Activated T-cell treated with anti-CD3 and anti-CD28 coated beads for 24 hours (primary cell): Measurements from ENCODE around the gene FSCN2.
A peak's percentile ranks its signal among the peaks of the same experiment; 100 is the strongest.

Experiments used
- DNase-seq: peaks from one replicate; pipeline ENCODE4 v3.0.0-alpha.2; 2020; ENCODE audit warnings: low read depth

Gene FSCN2

DNA sequence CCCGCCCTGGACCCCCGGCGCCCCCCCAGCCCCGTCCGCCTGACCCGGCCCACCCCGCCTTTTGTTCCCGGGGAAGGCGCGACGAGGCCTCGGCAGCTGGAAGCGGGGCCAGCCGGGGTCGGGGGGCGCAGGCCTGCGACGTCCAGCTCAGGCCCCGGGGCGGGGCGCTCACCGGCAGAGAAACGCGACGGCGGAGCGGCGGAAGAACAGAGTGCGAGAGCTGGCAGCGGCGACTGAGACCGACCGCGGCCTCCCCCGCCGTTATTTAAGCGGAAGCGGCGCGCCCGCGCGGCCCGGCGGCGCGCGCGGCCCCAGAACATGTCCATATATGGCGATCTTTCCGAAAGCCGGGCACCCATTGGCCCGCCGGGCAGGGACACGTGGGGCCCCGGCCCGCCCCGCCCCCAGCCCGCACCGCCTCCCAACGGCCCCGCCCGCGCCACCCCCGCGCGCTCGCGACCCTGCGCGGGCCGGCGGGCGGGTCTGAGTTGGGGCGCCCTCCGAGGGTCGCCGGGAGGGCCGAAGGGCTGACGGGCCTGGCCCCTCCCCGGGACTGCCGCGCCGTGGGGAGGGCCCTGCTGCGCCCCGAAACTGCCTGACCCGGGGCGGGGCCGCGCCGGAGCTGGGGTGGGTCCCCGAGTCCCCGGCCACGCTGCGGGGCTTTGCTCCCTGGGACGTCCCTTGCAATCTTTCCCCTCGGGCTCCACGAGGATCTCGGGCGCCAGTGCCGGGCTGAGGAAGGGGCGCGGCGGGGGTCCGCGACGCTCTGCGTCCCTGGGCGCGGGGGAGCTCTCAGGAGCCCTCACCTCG lies 15.4 kb upstream of the FSCN2 start, which contains the start of gene ACTG1:
Gene ACTG1 (minus strand): TSS at position 238 of the 810 bp plus-strand sequence. CDS start 445 bp downstream, outside the sequence.
- peak; percentile 86 for DNase-seq

DNA sequence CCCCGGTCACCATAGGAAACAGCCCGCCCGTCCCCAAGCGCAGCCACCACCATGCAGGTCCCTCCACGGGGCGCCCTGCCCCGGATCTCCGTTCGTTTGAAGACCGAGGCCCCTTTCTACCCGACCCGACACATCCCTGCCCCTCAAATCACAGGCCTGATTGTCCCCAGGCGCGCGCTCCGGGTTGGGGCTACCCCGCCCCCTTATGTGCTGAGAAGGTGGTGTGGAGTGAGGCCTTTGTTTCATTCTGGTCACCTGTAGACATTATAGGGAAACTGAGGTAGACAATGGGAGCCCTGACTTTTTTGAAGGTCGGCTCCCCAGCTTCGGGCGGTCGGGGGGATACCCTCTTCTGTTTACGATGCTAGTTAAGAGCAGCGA lies 14.8 kb upstream of the FSCN2 start:
- no peak for DNase-seq

GRCh38 chr17:81513753-81514488 lies 14.3 kb upstream of the FSCN2 start:
- no peak for DNase-seq

DNA sequence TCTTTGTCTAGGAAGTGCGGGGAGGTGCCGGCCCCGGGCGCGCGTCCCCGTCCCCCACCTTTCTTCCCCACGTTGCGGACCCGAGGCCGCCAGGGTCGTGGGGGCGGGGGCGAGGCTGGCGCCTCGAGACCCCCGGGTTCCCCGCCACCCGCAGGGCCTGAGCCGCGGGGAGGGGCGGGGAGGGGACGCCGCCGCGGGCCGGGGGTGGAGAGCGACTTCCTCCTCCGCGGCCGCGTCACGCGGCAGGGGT lies 13.8 kb upstream of the FSCN2 start:
- DNase-seq, result no peak

- DNase-seq, result peak; percentile 52
These were observed 13.2 kb upstream of the FSCN2 start for GRCh38 chr17:81514739-81515529.

GRCh38 chr17:81515530-81516041 lies 12.6 kb upstream of the FSCN2 start:
- no peak for DNase-seq

- no peak for DNase-seq
These were observed 11.7 kb upstream of the FSCN2 start for GRCh38 chr17:81516439-81516838.

DNA sequence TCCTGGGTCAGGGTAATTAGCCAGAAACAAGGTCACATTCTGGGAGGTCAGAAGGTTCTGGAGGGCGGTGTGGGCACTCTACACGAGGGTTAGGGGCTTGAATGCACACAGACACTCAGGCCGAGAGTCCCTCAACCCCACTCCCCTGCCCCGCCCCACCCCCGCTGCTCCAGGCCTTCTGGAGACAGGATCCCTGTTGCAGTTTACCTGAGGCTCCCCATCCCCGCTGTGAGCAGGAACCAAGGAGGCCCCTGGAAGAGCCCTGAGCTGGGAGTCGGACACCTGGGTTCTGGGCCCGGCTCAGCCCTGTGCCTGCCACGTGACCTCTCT lies 11.2 kb upstream of the FSCN2 start:
- no peak for DNase-seq

- no peak for DNase-seq
These were observed 10.7 kb upstream of the FSCN2 start for GRCh38 chr17:81517339-81518112.

DNA sequence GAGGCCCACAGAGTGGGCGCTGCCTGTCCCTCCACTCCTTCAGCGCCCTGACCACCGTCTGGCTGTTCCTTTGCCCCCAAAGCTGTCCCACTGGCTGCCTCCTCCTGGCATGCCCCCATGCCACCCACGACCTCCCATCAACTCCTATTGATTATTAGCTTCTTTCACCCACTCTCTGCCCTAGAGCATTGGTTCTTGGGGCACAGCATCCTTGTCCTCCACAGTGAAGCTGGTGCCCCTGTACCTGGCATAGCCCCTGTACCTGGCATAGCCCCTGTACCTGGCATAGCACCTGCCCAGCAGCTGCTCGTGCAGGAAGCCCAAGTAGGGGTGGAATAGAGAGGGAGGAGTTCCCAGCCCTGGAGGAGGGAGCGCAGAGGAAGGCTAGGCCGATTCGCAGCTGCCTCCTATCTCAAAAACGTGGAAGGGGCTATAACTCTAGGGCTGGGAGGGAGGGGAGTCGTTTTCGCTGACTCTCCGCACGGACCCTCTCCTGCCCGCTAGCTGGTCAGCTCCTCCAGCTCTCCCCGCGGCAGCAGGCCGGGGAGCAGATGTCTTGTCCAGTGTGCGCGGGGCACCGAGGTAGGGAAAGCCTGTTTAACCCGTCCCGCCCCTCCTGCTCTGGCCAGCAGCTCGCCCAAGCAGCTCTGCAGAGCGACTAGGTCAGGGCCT lies 9.9 kb upstream of the FSCN2 start:
- DNase-seq, result no peak

GRCh38 chr17:81518785-81519283 lies 9.3 kb upstream of the FSCN2 start:
- DNase-seq, result no peak

GRCh38 chr17:81519284-81520020 lies 8.7 kb upstream of the FSCN2 start:
- DNase-seq, result peak; percentile 52

DNA sequence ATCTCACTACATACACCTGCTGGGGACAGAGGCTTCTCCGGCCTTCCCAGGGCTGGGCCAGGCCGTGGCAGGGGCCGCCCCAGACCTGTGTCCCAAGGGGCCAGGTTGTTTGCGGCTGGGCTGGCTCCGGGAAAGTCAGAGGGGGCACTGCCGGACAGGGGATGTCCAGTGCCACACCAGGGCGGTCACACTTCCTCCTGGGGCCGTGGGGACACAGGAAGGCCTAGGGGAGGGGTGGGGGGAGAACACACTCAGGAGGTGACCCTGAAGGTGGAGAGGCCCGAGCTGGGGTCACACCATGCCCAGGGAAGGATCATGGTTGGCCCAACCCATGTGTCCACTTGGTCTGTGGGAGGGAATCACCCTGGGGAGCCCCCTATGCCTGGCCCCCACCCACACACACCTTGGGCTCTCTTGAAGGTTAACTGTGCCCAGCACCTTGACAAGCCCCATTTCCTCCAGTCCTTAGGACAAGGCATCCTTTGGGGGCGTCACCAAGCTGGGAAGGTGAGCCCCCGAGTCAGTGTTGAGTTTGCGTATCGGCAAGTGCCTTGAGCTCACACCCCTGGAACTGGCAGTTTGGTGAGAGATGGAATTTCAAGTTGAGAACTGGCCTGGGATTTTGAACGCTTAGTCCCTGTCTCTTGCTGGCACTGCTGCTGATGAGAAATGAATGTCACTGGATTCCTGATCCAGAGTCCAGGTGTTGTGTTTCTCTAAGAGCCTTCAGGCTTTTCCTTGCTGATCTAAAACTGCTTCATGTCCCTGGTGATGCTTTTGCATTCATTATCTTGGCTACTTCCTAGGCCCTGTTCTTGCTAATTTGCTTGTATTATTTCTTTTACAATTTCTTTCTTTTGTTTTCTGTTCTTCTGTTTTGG lies 7.9 kb upstream of the FSCN2 start:
- no peak for DNase-seq

DNA sequence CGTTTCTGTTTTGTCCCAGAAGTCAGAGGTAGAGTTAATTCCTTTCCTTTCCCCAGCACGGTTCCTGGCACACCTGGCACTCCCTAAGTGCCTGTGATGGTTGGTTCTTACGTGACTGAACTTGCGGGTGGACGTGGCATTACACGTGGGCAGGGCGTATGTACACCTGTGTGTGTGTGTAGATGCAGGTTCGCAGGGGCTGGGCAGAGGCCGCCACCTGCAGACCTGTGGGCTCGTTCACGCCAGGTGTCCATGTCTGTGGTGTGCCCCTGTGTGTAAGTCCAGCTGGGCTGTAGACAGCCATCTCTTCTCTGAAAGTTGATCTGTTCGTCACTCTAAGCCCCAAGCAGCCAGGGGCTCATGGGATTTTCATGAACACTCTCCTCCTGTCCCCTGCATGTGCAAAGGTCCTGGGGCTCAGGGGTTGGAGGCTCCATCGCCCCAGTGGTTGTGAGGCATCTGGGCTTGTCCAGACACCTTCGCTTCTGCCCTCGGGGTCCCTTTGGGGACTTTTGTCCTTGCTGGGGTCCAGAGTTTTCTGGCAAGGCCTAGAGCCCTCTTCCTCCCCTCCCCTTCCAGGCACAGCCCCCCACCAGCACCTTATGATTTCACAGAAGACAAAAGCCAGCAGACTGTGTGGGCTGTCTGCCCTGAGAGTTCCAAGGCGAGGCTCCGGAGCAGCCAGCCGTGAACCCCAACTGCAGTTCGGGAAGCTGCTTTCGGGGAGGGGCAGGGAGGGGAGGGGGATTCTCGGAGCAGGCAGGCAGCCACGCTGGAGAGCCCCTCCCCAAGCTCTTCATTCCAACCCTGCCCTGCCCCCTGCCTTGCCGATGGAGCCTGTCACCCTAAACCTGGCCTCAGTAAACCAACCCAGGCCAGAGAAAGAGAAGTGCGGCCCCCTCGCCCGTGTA lies 5.4 kb upstream of the FSCN2 start:
- DNase-seq, result no peak

- DNase-seq, result no peak
These were observed 4.7 kb upstream of the FSCN2 start for GRCh38 chr17:81523402-81524038.

- no peak for DNase-seq
These were observed 3.9 kb upstream of the FSCN2 start for GRCh38 chr17:81524039-81524864.

DNA sequence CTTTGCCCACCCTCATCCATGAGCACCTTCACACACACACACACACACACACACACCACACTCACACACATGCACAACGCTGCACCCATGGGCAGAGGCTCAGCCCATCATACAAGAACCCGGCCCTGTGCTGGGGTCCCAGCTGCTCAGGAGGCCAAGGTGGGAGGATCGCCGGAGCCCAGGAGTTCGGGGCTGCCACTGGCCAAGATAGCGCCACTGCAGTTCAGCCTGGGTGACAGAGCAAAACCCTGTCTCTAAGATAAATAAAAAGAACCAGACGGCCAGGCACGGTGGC lies 3.4 kb upstream of the FSCN2 start:
- no peak for DNase-seq
